GM18526 (cell line): ENCODE measurements around the gene RHO.

ENCODE experiments used
- POLR2A ChIP-seq: IDR thresholded peaks from 3 replicates; pipeline ENCODE4 v1.6.1; 2011; ENCODE audit not compliant: insufficient read length; ENCODE audit errors: extremely low read depth

RHO gene

DNA sequence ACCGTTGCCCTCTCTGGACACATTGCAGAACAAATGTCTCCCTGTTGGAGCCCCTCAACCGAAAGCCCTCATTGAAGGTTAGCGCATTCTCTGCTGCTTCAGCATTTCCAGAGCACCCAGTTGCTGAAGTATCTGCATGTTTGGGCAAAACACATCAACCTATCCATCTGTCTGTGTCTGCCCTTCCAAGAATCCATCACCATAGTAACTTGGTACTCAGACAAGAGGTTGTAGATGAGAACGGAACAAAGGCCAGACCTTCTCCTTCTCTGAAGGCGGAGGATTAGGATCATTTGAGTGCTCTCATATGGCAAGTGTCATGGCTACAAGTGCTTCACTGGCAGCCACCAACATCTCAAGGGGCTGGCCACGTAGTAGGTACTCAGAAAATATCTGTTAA, 23.1 kb upstream of the RHO start:
- TF ChIP-seq POLR2A: no peak

DNA sequence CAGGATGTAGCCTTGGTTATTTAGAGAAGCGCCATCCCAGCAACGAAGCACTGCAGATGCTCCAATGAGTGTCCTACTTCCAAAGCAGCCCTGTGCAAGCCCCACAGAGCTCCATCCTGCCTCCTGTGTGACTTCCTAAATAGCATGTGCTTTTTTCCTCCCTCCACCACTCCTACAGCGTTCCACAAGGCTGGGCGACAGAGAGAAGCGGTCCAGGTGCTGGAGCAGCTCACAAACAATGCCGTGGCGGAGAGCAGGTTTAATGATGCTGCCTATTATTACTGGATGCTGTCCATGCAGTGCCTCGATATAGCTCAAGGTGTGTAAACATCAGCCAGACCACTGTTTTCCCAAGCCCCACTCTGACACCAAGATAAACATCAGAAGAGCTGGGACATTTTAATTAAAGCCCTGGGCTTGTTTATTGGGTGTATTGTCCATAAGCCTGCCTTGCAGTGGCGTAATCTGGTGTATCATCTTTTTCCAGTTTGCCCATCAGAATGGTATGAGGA, 22.2 kb upstream of the RHO start:
- no peak for TF ChIP-seq POLR2A

DNA sequence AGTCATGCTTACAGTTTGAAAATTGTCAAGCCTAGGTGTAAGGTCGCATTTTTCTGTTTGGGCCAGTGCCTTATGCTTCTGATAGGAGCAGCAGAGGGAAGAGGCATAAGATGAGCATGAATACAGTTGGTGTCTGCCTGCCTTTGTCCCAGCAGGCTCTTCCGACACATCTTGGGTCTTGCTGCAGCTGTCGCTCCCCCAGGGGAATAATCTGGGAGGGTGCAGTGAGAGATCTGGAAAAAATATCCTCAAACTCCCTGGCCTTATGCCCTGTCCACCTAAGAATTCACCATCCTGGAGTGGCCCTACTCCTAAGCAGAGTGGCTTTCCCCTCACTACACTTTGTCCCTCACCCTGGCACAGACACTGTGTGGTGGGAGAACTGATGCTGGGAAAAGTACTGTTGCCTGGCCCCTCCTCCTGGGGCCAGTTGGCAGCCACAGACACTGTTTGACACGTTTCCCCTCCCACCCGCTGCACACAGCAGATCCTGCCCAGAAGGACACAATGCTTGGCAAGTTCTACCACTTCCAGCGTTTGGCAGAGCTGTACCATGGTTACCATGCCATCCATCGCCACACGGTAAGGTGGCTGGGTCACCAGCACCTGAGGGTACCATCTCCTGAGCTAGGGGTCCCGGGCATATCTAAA, 21.1 kb upstream of the RHO start:
- TF ChIP-seq POLR2A: no peak

DNA sequence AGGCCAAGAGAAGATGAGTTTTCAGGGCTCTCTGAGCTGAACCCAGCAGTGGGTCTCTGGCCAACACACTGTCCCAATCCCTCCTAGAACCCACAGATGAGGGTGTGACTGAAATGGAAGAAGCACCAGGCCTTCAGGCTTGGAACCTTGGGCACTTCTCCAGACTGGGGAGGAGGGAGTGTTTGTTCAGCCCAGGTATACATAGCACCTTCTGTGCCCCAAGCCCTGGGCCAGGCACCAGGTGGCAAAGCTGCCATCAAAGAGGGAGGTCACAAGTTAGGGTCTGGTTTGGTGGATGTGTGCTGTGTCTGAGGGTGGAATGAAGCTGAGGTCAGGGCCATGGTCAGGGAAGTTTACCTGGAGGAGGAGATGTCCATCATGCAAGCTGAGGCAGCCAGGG, 15.8 kb upstream of the RHO start:
- TF ChIP-seq POLR2A: no peak

DNA sequence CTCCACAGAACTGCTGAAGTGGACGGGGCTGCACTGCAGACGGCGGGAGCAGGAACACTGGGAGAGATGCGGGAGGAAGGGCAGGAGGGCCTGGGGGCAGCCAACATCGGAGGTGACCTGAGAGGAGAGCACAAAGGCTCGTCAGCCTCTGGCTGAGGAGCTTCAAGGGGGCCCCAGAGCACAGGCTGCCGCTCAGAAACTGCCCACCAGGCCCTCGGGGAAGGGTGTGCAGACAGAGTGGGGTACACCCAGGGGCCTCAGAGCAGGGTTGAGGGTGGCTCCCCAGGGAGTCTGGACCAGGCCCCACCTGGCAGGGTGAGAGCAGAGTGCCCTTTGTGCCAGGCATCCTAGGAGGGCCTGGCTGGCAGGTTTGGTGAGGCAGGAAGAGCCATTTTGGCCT, 14.7 kb upstream of the RHO start:
- TF ChIP-seq POLR2A: no peak

DNA sequence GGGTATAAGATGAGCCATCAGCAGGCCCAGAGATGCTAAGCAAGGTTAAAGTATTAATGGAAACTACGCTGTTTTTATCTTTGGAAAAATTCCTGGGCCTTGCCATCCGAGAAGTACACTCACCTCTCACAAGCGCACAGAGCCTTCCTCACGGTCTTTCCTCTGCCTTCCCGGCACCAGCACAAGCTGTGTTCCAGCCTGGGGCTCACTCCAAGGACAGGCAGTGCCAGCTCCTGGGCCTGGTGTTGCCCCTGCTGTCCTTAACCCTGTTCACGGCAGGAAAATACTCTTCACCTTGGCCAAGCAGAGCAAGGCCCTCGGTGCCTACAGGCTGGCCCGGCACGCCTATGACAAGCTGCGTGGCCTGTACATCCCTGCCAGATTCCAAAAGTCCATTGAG, 14.3 kb upstream of the RHO start:
- no peak for TF ChIP-seq POLR2A

DNA sequence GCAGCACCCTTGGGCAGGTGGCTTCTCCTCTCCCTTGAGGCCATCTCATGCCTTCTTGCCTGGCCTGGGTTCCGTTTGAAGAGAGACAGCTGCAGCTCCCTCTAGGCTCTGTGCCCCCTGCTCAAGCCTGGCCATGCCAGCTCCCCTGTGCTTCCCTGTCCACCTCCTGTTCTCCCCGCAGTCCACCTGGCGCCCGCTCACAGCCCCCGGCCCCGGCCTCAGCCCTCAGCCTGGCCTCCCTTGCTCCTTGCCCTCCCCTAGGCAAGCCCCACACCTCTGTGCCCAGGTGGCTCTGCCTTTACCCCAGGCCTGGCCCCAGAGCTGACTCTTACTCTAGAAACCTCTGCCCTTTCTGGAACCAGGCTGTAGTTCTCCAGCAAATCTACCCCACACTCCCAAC, 13.9 kb upstream of the RHO start:
- TF ChIP-seq POLR2A: no peak

DNA sequence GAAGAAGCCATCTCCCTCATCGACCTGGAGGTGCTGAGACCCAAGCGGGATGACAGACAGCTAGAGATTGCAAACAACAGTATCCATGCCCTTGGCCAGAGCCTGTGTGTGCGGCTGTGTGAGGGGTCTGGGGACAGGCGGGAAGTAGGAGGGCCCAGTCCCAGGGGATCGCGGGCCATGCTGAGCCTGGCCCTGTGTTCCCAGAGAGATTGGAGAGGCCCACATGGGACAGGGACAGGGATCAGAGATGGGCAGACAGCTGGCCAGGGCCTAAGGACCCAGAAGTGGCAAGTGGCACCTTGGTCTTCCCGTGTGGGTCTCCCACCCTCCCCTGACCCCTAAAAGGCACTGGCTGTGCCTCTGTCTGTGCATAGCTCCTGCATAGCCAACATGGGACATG, 10.9 kb upstream of the RHO start:
- TF ChIP-seq POLR2A: no peak

DNA sequence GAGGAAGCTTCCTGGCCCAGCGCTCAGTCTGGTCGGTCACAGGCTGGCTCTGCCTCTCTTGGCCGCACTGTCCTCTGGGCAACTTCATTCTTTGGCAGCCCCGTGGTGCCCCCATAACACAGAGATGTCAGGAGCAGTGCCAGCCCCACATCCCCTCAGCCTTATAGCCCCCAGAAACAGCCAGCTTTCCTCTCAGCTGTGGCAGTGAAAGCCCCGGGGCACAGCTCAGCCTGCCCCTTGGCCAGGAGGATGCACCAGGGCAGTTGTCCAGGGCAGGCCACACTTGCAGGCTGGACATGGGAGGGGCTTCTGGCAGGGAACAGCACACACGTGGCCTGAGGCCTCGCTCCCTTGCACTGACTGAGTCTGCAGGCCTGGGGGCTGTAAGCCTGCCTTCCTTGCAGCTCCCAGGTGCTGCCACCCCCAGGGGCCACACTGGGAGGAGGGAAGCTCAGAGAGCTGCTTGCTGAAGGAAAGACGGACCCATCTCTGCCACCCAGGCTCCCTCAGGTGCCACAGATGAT, 10.3 kb upstream of the RHO start:
- TF ChIP-seq POLR2A: no peak

DNA sequence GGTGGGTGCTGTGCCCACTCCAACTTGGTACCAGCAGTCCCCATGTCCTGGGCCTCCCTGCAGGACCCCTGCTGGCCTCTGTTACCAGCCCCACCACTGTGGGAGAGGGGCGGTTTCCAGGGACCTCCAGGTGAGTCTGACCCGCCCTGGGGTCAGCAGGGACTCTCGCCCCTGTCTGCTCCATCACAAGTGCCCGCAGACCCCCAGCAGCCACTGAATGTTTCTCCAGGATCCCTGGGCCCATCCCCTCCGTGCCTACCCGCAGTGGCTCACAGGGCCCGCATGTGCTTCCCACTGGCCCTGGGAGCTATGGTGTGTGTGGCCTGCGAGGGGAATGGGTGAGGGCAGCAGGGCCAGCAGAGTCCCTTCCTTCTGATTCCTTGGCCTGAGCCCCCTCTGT, 9.9 kb upstream of the RHO start:
- TF ChIP-seq POLR2A: no peak

DNA sequence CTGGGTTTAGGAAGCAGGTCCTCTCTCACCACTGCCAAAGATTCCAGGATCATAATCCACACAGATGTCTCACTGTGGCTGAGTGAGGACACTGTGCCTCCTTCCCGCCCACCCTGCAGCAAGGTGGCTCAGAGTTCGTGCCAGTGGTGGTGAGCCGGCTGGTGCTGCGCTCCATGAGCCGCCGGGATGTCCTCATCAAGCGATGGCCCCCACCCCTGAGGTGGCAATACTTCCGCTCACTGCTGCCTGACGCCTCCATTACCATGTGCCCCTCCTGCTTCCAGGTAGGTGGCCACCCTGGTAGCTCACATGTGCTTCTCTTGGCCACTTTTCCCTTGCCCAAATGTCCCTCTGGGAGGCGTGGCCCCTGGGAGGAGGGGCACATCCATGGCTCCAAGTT, 9.0 kb upstream of the RHO start:
- no peak for TF ChIP-seq POLR2A

DNA sequence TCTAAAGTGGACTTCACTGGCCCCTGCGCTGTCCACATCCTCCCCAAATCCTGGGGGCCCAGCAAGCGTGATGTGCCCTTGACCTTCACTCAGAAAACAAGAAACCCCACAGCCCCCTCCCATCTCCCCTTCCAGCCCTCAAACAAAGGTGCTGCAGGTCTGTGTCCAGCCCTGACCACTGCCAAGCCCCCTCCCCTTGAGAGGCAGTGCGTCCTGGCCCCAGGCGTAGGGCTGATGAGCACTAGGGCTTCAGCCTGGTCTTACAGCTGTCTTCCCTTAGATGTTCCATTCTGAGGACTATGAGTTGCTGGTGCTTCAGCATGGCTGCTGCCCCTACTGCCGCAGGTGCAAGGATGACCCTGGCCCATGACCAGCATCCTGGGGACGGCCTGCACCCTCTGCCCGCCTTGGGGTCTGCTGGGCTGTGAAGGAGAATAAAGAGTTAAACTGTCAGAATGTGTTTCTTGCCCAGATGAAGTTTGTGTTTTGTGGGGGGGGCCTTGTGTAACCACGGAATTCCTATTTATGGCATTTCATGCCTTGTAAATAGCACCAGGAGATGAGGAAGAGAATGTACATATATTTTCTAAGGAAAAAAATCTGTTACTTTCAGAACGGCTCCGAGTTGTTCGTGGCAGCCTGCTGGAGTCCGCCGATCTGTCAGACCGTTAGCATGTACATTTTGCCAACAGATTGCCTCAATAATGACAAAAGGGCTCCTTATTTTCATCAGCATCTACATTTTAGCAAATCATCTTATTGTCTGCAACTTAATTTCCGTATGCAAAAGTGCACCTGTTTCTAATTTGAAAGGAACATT, 8.3 kb upstream of the RHO start:
- no peak for TF ChIP-seq POLR2A

DNA sequence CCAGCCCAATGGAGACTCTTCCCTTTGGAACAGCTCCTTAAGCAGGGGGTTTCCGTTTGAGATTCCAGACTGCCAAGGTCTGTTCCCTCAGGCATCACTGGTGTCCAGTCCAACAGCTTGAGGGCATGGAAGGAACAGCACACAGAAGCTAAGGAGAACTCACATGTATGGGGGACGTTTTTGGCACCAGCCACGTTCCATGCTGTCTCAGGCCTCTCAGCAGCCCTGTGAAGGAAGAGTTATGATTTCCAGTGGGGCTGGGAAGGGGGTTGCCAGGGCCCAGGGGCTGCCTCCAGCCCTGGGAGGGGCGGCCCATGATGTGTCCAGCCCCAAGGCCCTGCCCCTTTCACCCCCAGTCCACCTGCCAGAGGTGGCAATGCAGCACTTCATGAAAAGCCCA, 7.5 kb upstream of the RHO start:
- TF ChIP-seq POLR2A: no peak

DNA sequence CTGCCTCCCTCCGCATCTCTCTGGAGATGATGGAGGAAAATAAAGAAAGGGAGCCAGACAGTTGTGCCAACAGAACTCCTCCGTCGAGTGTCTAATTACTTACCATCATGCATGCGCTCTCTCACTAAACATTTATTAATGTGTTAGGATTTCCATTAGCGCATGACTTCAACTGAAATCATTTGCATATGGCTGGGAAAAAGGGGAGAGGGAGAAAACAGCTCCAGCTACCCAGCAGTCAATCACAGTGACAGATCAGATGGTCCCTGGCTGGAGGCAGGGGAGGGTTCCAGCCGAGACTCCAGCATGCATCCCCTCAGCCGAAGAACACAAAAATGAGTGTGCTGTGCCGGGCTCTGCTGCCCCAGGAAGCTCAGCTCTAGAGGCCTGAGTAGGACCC, 6.8 kb upstream of the RHO start:
- TF ChIP-seq POLR2A: no peak

DNA sequence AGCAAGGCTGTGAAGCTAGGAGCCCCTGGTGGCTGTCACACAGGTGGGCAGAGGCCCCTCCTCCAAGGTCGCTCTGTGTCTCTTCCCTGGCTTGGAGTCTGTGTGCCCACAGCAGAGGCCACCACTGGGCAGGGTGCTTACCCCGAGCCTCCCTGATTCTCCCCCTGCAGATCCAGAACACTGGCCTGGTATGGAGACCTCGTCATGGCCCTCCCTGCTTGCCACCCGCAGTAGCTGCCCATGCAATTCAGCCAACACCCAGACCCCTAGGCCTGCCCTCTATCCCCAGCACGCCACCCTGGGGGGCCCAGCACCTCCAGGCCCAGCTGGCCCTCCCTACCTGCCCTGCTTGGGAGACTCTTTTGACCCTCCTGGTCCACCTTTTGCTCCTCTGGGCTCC, 5.5 kb upstream of the RHO start:
- no peak for TF ChIP-seq POLR2A

DNA sequence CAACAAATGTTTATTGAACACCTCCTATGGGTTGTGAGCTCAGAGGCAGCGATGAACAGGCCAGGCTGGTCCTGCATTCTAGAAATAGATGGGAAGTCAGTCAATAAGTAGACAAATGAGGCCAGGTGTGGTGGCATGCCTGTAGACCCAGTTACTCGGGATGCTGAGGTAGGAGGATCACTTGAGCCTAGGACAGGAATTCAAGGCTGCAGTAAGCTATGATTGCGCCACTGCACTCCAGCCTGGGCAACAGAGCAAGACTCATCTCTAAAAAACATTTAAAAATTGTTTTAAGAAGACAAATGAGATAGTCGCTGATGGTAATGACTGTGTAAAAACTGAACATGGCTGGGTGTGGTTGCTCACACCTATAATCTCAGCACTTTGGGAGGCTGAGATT, 4.4 kb upstream of the RHO start:
- TF ChIP-seq POLR2A: no peak
